Cerebellar cortex (tissue), 1 donor: Measurements from ENCODE around the gene TDRD1.

ENCODE experiments used
- DNase-seq: peaks from one replicate; pipeline ENCODE4 v3.0.0-alpha.2; 2015; ENCODE audit warnings: low spot score

Gene TDRD1

DNA sequence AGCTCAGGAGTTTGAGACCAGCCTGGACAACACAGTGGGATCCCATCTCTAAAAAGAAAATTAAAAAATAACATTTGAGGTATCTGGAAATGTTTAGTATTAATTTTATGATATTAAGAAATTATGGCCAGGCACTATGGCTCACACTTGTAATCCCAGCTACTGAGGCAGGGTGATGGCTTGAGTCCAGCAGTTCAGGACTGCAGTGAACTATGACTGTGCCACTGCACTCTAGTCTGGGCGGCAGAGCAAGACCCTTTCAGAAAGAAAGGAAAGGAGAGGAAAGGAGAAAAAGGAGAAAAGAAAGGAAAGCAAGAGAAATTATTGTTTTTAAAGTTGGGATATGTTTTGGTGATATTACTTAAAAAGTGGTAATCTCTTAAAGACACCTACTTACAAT, 2.6 kb upstream of the TDRD1 start:
- no peak for DNase-seq

- no peak for DNase-seq
Observed at GRCh38 chr10:114179747-114180146, 594 bp downstream of the TDRD1 start.

GRCh38 chr10:114180937-114181336, 1.8 kb downstream of the TDRD1 start:
- no peak for DNase-seq

GRCh38 chr10:114181971-114182370, 2.8 kb downstream of the TDRD1 start:
- DNase-seq, result no peak

- DNase-seq, result no peak
Observed at GRCh38 chr10:114183563-114183962, 4.4 kb downstream of the TDRD1 start.

DNA sequence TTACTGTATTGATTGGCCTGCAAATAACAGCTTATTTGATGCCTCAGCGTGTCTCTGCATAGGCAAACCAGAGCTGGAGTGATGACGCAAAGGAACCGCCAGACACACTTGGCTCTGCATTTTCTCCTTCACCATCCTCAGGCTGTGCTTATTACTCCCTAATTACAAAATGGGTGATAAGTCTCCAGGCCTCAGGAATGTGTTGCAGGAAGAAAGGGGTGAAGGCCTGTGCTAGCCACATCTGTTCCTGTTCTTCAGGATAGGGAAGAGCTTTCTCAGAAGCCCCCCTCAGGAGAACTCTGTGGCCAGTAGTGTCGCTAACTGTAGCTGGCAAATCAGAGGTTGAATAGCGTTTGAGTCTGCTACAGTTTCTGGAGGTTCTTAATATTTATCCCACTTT, 5.1 kb downstream of the TDRD1 start:
- no peak for DNase-seq

- DNase-seq, result no peak
Observed at GRCh38 chr10:114188001-114188400, 8.8 kb downstream of the TDRD1 start.

- no peak for DNase-seq
Observed at GRCh38 chr10:114188900-114189299, 9.7 kb downstream of the TDRD1 start.

DNA sequence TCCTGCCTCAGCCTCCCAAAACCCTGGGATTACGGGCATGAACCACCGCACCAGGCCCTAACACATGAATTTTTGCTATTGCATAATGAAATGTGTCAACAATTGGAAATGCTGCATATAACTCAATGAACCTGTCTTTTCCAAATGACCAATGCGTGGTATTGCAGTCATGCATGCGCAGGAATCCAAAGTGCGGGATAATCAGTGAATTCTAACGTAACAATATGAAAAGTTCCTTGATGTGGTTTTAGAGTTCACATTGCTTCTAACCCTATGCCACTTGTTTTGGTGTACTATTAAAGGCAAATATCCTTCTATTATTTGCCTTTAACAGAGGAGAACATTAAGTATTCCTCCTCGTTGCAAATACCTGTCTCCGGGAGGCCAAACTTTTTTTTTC, 10.5 kb downstream of the TDRD1 start:
- DNase-seq, result no peak

- DNase-seq, result no peak
Observed at GRCh38 chr10:114195079-114195478, 15.9 kb downstream of the TDRD1 start.

DNA sequence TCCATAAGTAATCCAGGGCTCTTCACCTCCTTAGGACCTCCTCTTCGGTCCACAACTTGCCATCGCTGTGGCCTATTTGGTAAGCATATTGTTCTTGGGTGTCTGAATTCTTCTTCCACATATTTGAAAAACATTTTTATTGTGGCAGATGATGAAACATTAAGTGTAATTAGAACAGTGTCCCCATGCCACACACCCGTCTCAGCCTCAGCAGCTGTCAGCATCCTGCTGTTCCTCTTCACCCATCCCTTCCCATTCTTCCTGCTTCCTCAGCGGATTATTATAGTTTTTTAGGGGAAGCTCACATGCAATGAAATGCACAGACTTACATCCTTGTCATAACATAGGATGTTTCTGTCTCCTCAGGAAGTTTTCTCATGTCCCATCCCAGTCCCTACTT, 20.1 kb downstream of the TDRD1 start:
- DNase-seq, result no peak

- DNase-seq, result no peak
Observed at GRCh38 chr10:114202812-114203211, 23.7 kb downstream of the TDRD1 start.

DNA sequence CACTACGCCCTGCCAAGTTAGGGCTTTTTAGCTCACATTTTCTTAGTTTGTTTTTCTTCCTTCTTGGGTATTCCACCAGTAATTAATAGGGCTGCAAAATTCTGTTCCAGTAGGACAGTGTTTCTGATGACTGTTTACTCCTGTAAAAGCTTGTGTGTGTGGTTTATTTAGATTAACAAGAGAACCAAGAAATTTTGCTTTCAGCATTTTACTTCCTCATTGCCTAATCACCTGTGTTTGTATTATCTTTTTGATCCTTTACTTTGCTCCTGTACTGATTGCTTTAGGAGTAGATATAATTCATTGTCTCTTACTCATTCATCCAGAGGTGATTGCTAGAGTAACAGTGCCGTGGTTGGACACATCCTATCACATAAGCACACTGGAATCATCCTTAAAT, 27.7 kb downstream of the TDRD1 start:
- DNase-seq, result no peak

GRCh38 chr10:114207349-114207748, 28.2 kb downstream of the TDRD1 start:
- DNase-seq, result no peak

- no peak for DNase-seq
Observed at GRCh38 chr10:114208351-114208750, 29.2 kb downstream of the TDRD1 start.

DNA sequence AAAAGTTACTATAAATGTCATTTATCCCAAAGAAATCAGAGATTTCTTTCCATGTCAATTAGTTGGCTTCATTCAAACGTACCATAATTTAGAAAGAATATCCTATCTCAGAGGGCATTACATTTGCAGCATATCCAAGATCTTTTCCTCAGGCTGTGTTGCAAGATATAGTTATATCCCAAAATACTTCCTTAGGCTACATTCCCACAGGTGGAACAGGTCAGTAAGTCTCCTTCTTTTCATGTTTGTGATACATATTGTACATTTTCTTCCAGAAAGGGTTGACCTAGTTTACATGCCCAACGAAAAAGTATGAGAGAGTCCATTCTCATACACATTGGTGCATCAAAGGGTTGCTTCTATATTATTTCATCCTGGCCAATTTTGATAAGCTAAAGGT, 33.0 kb downstream of the TDRD1 start:
- DNase-seq, result no peak

- DNase-seq, result no peak
Observed at GRCh38 chr10:114215033-114215432, 35.9 kb downstream of the TDRD1 start.

GRCh38 chr10:114220281-114220680, 41.1 kb downstream of the TDRD1 start:
- DNase-seq, result no peak

- DNase-seq, result no peak
Observed at GRCh38 chr10:114221235-114221634, 42.1 kb downstream of the TDRD1 start.

DNA sequence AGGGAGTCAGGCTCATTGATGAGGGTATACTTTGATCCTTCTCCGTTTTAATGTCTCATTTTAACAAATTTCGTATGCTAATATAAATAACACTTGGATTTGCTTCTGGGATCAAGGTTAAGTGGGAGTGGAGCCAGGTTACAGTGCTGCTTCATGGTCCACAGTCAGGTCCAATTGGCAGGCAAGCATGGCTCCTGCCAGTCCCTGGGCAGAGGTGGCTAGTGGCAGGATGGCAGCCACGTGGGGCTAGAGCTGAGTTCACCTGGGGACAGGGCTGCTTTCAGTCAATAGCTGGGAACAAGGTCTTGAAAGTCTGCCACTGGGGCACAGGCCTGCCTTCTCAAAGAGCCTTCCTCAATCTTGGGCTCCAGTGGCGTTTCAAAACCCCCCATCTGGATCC, 43.9 kb downstream of the TDRD1 start:
- no peak for DNase-seq

- DNase-seq, result no peak
Observed at GRCh38 chr10:114228156-114228555, 49.0 kb downstream of the TDRD1 start.

DNA sequence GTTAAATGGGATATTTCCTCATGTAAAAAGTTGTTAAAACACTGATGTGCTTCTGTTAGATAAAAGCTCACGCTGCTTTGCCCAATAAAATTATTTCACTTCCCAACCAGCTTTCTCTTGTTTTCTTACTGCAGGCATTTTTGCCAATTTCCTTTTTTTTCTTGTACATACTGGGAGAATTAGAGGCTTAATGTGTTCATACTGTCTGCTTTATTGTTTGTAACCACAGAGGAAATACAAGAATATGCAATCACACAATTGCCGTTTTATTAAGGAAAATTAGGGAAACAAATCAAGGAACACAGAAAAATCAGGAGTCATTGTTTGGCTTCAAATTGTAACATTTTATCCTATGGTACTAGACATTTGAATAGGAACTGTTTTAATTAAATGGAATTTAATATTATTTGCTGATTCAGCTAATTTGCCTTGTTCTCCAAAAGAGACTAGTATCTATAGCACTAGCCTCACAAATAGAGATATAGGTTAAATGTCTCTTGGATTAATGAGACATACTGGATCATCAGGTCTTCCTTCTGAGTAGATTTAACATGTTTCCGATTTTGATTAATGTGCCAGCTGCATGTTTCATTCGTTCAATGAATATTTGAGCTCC, 53.5 kb downstream of the TDRD1 start:
- DNase-seq, result no peak

DNA sequence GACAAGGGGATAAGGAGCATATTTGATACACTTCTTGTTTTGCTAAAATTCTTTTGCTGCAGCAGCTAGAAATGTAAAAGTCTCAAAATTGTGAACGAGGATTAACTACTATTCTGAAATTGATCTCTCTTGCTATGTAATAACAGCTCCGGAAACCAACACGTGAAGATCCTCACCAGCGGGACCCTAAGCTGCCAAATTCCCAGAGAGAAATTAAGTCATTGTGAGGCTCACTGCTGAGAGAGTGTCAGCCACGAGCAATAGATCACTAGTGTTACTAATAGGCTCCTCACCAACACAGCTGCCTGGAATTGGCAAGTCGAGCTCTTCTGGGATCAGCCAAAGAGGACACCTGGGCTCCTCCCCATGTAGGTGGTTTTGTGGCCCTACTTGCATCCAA, 54.3 kb downstream of the TDRD1 start:
- DNase-seq, result no peak

GRCh38 chr10:114234132-114234531, 55.0 kb downstream of the TDRD1 start:
- no peak for DNase-seq
